Heart right ventricle (tissue), 16 donors: ENCODE measurements around the gene MAML2. TPM values are rescaled to one million over a fixed set of nuclear protein-coding genes. Genes with fewer than 3 reads are reported as not detected.
A peak's percentile ranks its signal among the peaks of the same experiment; 100 is the strongest.

ENCODE experiments used
- ATAC-seq, 8 donors: fragments of 200-7000 bp; cut with Tn5 transposase; one replicate each; pipeline ENCODE4 v1.9.1; 2020; ENCODE audit warnings: mild to moderate bottlenecking in 8 of 8, moderate library complexity in 8 of 8, moderate number of reproducible peaks in 1 of 8
- DNase-seq, 2 donors: peaks; one replicate each; pipeline ENCODE4 v3.0.0-alpha.2; 2020
- H3K27ac ChIP-seq, 10 donors: fragments of 200-600 bp; sonication (generic) in 2 of 10; one replicate each; pipeline versions ENCODE4 v1.5.0 to v1.8.0; 2020 to 2022; ENCODE audit warnings: mild to moderate bottlenecking in 3 of 10
- H3K27me3 ChIP-seq, 7 donors: fragments of 200-600 bp; one replicate each; pipeline ENCODE4 v1.8.0; 2021 to 2022; ENCODE audit warnings: mild to moderate bottlenecking in 2 of 7
- H3K36me3 ChIP-seq, 9 donors: fragments of 200-600 bp; sonication (generic) in 1 of 9; one replicate each; pipeline versions ENCODE4 v1.5.0 to v1.8.0; 2020 to 2022; ENCODE audit warnings: mild to moderate bottlenecking in 2 of 9
- H3K4me1 ChIP-seq, 9 donors: fragments of 200-600 bp; sonication (generic) in 1 of 9; one replicate each; pipeline versions ENCODE4 v1.5.0 to v1.8.0; 2020 to 2022; ENCODE audit warnings: mild to moderate bottlenecking in 4 of 9
- H3K4me3 ChIP-seq, 10 donors: fragments of 200-600 bp; sonication (generic) in 2 of 10; one replicate each; pipeline versions ENCODE4 v1.5.0 to v1.8.0; 2020 to 2022; ENCODE audit warnings: mild to moderate bottlenecking in 7 of 10, moderate library complexity in 2 of 10
- H3K9me3 ChIP-seq, 11 donors: fragments of 200-600 bp in 10 of 11; sonication (generic) in 2 of 11; one replicate each; pipeline versions ENCODE4 v1.5.0 to v1.8.0; 2013 to 2022; ENCODE audit warnings: mild to moderate bottlenecking in 2 of 11, control low read depth in 1 of 11, moderate library complexity in 1 of 11
- CTCF ChIP-seq, 9 donors: fragments of 200-600 bp; sonication (generic) in 2 of 9; IDR thresholded peaks; one replicate each; pipeline versions ENCODE4 v1.5.0 to v1.8.0; 2021 to 2022; ENCODE audit warnings: antibody characterized with exemption in 9 of 9, mild to moderate bottlenecking in 5 of 9, moderate library complexity in 1 of 9
- WGBS, 2 donors: extraction: QIAGEN DNeasy Blood & Tissue Kit; methylation state at CpG; one replicate each; pipeline ENCODE4 v1.1.7; 2013; ENCODE audit warnings: inconsistent platforms in 1 of 2; 5-methylcytosine and 5-hydroxymethylcytosine counted together
- intact Hi-C, 10 donors: fragments of 100-400 bp; cut with DNase I; formaldehyde crosslinking; loops; one replicate each; pipeline versions ENCODE4 v1.11.1 to v1.14.2; 2022
- polyA plus RNA-seq, 2 donors: library from polyadenylated mRNA; stranded (reverse); fragments of 200-250 nt; gene quantifications; one replicate each; pipeline ENCODE4 v1.2.3, GENCODE V29; 2013
- total RNA-seq, 10 donors: library from RNA; stranded (reverse); fragmentation: NEBNext Ultra II Directional in 3 of 10; extraction: Animal tissue kit (Norgen Biotek cat#: 25700) in 3 of 10; gene quantifications; one replicate each; pipeline versions ENCODE4 v1.2.1 to v1.2.4, GENCODE V29; 2021 to 2023
- donor health status: Arrhythmogenic right ventricular cardiomyopathy.
- donor health status: ischemic (EF 13 %, LVEDD 7.1; RV severe dilation, severe dysfunction).
- donor health status: healthy with polysubstance abuse.
- donor health status: DM: no; HTN: yes; CAD: no.
- donor health status: DM: no; HTN: no; CAD: no.
- donor health status: ischemic (EF 25% LVEDD 6.9; RV normal size, moderate dysfunction).
- donor health status: ischemic (EF 25% LVEDD 5.7; RV mildly dilated, moderate dysfunction).
- donor health status: healthy.
- donor health status: DM: yes; HTN: yes; CAD: no.
- donor health status: Ischemic cardiomyopathy.
- donor health status: ischemic (EF 35%, LVEDD 5.7; RV mildly dilated, moderate dysfunction).
- donor health status: nonischemic (EF 11% LVEDD 7.7; RV severe dilation, severe dysfunction).
- donor health status: DM: yes; HTN: yes; CAD: no.
- donor health status: PGD.
- donor health status: ischemic (EF 29% LVEDD 5.4; RV normal size, mild dysfunction).
- donor health status: nonischemic (EF 23%, LVEDD 6.1; RV moderate dilation, normal function).

MAML2 gene
- total and polyA plus RNA-seq, 12 donors: 1.3 to 6.1 (median 4.1) TPM

- intact Hi-C loops: loop anchor here in 1 of 10 donors (10.0 kb wide), 1 partner anchor 72 kb away; no protein-coding TSS in a partner anchor
- ATAC-seq: peak in 2 of 8 donors; percentile 9 to 34
- 91 to 92% methylated on average over 7 of the region's 7 CpGs for WGBS, 2 donors
- H3K4me1 ChIP-seq: peaks cover 0 to 46% (median 23%) of the 10 kb centered on the region in 9 donors
- H3K27me3 ChIP-seq: no peaks in the 10 kb centered on the region
- TF ChIP-seq CTCF (IDR thresholded peaks at IDR 0.05): no peak
- no peak overlapping the region for H3K27ac ChIP-seq
- peaks cover 0 to 5% (median 0%) of the 10 kb centered on the region in 9 donors for H3K36me3 ChIP-seq
- DNase-seq: peak in 1 of 2 donors; percentile 27
- no peak overlapping the region for H3K4me3 ChIP-seq
- H3K9me3 ChIP-seq: no peaks in the 10 kb centered on the region
Observed at GRCh38 chr11:96072592-96072991, 270.4 kb downstream of the MAML2 start.

DNA sequence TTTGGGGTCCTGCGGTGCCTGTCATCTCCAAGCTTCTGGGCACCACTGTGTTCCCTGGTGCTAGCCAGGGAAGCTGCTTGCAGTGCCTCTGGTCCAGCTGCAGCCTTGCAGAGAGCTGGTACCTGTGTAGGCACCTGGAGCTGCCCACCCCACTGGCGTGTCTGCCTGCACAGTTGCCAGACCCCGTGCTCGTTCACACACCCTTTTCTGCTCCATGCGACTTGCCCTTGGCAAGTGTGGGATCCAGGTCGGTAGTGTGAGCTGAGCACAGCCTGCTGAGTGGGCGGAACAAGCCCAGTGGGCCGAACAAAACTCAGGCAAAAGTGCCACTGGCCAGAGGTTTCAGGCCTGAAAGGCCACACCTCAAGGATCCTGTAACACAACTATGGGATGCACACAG, 272.5 kb downstream of the MAML2 start:
- H3K36me3 ChIP-seq: peaks cover 0 to 5% (median 0%) of the 10 kb centered on the region in 9 donors
- TF ChIP-seq CTCF (IDR thresholded peaks at IDR 0.05): no peak
- no peaks in the 10 kb centered on the region for H3K27me3 ChIP-seq
- ATAC-seq (peak in 1 of 8 donors; percentile 20), DNase-seq (no peak)
- no peaks in the 10 kb centered on the region for H3K9me3 ChIP-seq
- no peak overlapping the region for H3K27ac ChIP-seq
- H3K4me1 ChIP-seq: peaks cover 0 to 26% (median 15%) of the 10 kb centered on the region in 9 donors
- WGBS, 2 donors: 83 to 94% methylated on average over 8 of the region's 8 CpGs
- intact Hi-C loops: loop anchor here in 1 of 10 donors (10.0 kb wide), 1 partner anchor 74 kb away; no protein-coding TSS in a partner anchor
- no peak overlapping the region for H3K4me3 ChIP-seq

DNA sequence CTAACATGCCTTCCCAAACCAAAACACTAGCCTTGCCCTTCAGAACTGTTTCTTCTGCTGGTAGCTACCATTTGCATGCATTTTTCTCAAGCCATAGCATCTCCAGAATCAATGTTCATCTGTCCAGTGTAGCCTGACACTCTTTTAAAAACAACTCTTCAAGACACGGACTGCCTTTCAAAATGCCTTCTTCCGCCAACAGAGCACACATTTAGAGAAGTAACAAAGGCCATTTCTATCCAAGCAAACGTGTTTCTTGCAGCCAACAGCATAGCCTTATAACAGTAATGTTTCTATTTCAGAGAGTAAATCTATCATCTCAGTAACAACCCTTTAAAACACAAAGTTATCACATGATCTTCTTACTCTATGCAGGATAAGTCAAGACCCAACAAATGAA, 275.8 kb downstream of the MAML2 start:
- intact Hi-C loops: no loop called here
- peaks cover 0 to 5% (median 0%) of the 10 kb centered on the region in 9 donors for H3K36me3 ChIP-seq
- TF ChIP-seq CTCF (IDR thresholded peaks at IDR 0.05): no peak
- DNase-seq (no peak), ATAC-seq (no peak)
- WGBS, 2 donors: 89 to 91% methylated on average over 3 of the region's 3 CpGs
- no peak overlapping the region for H3K27ac ChIP-seq
- H3K27me3 ChIP-seq: no peaks in the 10 kb centered on the region
- no peaks in the 10 kb centered on the region for H3K9me3 ChIP-seq
- H3K4me3 ChIP-seq: no peak overlapping the region
- peaks cover 0 to 10% (median 0%) of the 10 kb centered on the region in 9 donors for H3K4me1 ChIP-seq

DNA sequence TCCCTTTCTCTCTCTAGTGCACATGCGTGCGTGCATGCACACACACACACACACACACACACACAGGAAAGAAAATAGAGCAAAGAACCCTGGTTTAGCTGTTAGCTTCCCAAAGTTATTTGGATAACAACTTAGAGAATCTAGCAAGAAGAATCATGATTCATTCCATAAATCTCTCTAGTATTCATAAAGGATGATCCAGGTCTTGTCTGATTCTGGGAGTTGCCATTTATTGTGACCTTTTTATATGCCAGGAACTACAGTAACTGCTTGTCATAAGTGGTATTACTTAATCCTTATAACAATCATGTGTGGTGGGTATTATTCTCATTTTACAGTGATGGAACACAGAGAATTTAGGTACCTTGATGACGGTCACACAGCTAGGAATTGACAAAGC, 277.6 kb downstream of the MAML2 start:
- intact Hi-C loops: no loop called here
- Histone ChIP-seq H3K27ac (no peak overlapping the region), H3K36me3 (no peaks in the 10 kb centered on the region), H3K27me3 (no peaks in the 10 kb centered on the region), H3K4me3 (no peak overlapping the region), H3K9me3 (no peaks in the 10 kb centered on the region), H3K4me1 (peaks cover 0 to 12% (median 0%) of the 10 kb centered on the region in 9 donors)
- WGBS, 2 donors: 72 to 94% methylated on average over 3 of the region's 3 CpGs
- ATAC-seq (no peak), DNase-seq (no peak)
- TF ChIP-seq CTCF (IDR thresholded peaks at IDR 0.05): no peak
